ENCODE data around the gene EFHC1. TPM values are rescaled to one million over a fixed set of nuclear protein-coding genes. Genes with fewer than 3 reads are reported as not detected.

Gene EFHC1
- total and polyA plus RNA-seq, 2 of the 13 experiments (the other 11 are each of a cell fraction or from before 2014, with no cell fraction given) = 23.4 to 29.5 TPM

DNA sequence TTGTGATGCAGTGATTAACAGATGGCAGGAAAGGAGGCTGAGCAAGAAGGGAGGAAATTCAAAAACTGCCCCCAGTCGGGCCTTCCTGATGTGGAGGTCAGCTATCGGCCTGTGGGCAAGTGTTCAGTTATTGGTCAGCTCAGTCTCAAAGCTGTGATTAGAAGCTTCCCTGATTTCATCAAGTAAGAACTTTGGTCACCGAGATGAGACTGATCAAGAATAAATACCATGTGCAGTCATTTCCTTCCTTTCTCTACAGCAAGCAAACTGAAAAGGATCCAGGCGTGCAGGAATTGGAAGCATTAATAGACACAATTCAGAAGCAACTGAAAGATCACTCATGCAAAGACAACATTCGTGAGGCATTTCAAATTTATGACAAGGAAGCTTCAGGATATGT, 69.7 kb downstream of the EFHC1 start (continued):
- TF ChIP-seq ZNF383 (CRISPR knock-in tag; IDR thresholded peaks at IDR 0.05; ENCODE audit: borderline replicate concordance) = no peak

DNA sequence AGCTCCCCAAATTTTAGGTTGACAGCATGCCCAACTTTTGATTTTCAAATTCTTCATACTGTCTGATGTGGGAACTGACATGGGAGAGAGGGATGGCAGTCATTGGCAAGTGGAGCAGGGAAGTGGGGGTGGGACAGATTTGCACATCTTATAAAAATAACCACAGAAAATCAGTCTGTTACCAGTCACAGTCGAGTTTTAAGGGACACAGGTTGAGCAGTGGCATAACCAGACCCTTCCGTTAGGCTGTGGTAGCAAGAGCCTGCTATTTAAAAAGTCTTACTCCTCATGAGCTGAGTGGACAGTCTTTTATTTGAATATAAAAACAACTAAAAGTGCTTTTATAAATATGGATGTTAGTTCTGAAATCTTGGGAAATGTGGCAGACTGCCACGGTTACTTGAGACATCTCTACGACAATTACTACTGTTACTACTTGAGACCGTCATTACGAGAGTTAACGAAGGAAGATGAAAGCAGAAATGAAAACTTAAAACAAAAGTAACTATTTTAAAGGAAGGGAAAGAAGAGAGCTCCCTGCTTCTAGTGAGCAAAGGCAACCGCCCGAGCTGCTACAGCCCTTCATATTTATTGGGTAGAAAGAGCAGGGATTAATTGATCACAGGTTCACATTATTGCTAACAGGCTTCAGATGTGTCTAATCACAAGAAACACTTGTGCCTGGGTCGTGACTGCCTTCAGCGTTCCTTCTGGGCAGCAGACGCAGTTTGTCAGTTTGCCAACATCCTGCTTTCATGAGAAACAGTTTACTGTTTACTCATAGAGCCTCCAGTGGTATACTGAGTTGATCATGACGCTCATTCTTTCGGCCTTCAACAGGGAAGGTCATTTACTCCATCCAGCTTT, 71.3 kb downstream of the EFHC1 start:
- Histone ChIP-seq H3K4me1 (ENCODE audit: insufficient read depth, low read length) (peaks cover 12% of the 10 kb centered on the region), H3K27ac (ENCODE audit: extremely low read length, insufficient read depth, low read length) (no peak overlapping the region), H4K20me1 (ENCODE audit: insufficient read depth, low read length) (no peaks in the 10 kb centered on the region), H3K9ac (ENCODE audit: insufficient read depth, low read depth, low read length) (no peak overlapping the region), H3K4me3 (replicated peaks in 1 of 3; ENCODE audit: insufficient read depth in 1 of 3, low read depth in 2 of 3, low read length in 3 of 3) (no peak overlapping the region), H3K27me3 (ENCODE audit: control insufficient read depth in 1 of 2, insufficient read depth in 2 of 2, low read length in 2 of 2) (no peaks in the 10 kb centered on the region), H3K36me3 (replicated peaks in 1 of 2; ENCODE audit: control insufficient read depth in 1 of 2, insufficient read depth in 2 of 2, low read length in 2 of 2) (0 out of 5 replicates have a peak, but pooled peaks cover 0 to 4% of the 10 kb centered on the region in 2 experiments), H3K9me3 (ENCODE audit: low read length) (no peaks in the 10 kb centered on the region), H3K79me2 (ENCODE audit: insufficient read depth, low read length) (no peaks in the 10 kb centered on the region), H3K4me2 (ENCODE audit: low read depth, low read length) (no peak overlapping the region), H2AFZ (ENCODE audit: low read length) (no peak overlapping the region)
- CTCF ChIA-PET (ENCODE audit: low intra/inter-chr PET ratio, low total read pairs) = no interaction called here
- in situ Hi-C loops (cut with HindIII; ENCODE audit: extremely low pct_ligation_motif_present, low pct_unique_long_range_greater_than_20kb) = no loop called here
- ATAC-seq (no peak), DNase-seq (ENCODE audit: low spot score) (no peak), FAIRE-seq (no peak)
- intact Hi-C loops (cut with micrococcal nuclease; ENCODE audit: unreplicated experiment) = no loop called here
- 90% methylated on average over 14 of the region's 14 CpGs for WGBS (ENCODE audit: low lambda C conversion rate)
- no TSS peak for BruUV-seq (replicated peaks)
- POLR2A ChIA-PET = no interaction called here
- TF ChIP-seq PAXIP1 (CRISPR knock-in tag; conservative IDR thresholded peaks at IDR 0.05) = no peak
- TF ChIP-seq ZSCAN9 (CRISPR knock-in tag; IDR thresholded peaks at IDR 0.05; ENCODE audit: borderline replicate concordance) = no peak
- no peak for TF ChIP-seq TBL1XR1 (IDR thresholded peaks at IDR 0.05; ENCODE audit: borderline replicate concordance, low read length, partially characterized antibody)
- no peak for TF ChIP-seq XRCC5 (optimal IDR thresholded peaks at IDR 0.05; ENCODE audit: low read length)
- no peak for TF ChIP-seq HCFC1 (IDR thresholded peaks at IDR 0.05; ENCODE audit: low read depth, low read length)
- no peak for TF ChIP-seq PREB (CRISPR knock-in tag; IDR thresholded peaks at IDR 0.05)
- TF ChIP-seq, protein P1, sequence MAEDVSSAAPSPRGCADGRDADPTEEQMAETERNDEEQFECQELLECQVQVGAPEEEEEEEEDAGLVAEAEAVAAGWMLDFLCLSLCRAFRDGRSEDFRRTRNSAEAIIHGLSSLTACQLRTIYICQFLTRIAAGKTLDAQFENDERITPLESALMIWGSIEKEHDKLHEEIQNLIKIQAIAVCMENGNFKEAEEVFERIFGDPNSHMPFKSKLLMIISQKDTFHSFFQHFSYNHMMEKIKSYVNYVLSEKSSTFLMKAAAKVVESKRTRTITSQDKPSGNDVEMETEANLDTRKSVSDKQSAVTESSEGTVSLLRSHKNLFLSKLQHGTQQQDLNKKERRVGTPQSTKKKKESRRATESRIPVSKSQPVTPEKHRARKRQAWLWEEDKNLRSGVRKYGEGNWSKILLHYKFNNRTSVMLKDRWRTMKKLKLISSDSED (CRISPR knock-in tag; IDR thresholded peaks at IDR 0.05) = no peak
- no peak for TF ChIP-seq ATF7-NPFF (CRISPR knock-in tag; IDR thresholded peaks at IDR 0.05; ENCODE audit: low read depth)
- TF ChIP-seq ZNF296 (CRISPR knock-in tag; conservative IDR thresholded peaks at IDR 0.05) = no peak
- TF ChIP-seq, protein P2, sequence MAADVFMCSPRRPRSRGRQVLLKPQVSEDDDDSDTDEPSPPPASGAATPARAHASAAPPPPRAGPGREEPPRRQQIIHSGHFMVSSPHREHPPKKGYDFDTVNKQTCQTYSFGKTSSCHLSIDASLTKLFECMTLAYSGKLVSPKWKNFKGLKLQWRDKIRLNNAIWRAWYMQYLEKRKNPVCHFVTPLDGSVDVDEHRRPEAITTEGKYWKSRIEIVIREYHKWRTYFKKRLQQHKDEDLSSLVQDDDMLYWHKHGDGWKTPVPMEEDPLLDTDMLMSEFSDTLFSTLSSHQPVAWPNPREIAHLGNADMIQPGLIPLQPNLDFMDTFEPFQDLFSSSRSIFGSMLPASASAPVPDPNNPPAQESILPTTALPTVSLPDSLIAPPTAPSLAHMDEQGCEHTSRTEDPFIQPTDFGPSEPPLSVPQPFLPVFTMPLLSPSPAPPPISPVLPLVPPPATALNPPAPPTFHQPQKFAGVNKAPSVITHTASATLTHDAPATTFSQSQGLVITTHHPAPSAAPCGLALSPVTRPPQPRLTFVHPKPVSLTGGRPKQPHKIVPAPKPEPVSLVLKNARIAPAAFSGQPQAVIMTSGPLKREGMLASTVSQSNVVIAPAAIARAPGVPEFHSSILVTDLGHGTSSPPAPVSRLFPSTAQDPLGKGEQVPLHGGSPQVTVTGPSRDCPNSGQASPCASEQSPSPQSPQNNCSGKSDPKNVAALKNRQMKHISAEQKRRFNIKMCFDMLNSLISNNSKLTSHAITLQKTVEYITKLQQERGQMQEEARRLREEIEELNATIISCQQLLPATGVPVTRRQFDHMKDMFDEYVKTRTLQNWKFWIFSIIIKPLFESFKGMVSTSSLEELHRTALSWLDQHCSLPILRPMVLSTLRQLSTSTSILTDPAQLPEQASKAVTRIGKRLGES (CRISPR knock-in tag; IDR thresholded peaks at IDR 0.05; ENCODE audit: borderline replicate concordance) = no peak
